Urinary bladder (tissue), 4 donors: ENCODE measurements around the gene PDK1. TPM values are rescaled to one million over a fixed set of nuclear protein-coding genes. Genes with fewer than 3 reads are reported as not detected.
A peak's percentile ranks its signal among the peaks of the same experiment; 100 is the strongest.
"Not testable (repeated sequence)": the region's sequence is repeated elsewhere in the genome, so short reads cannot be mapped to it uniquely, and the experiment has no call there.

Source experiments
- DNase-seq: peaks from one replicate; pipeline ENCODE4 v3.0.0-alpha.2; 2015; ENCODE audit errors: extremely low spot score
- H3K27ac ChIP-seq: one replicate; pipeline ENCODE4 v1.5.1; 2013; ENCODE audit warnings: low read depth, mild to moderate bottlenecking, moderate library complexity
- H3K36me3 ChIP-seq: one replicate; pipeline ENCODE4 v1.6.1; 2013; ENCODE audit warnings: mild to moderate bottlenecking, moderate library complexity; ENCODE audit not compliant: insufficient read depth
- H3K4me1 ChIP-seq: one replicate; pipeline ENCODE4 v1.6.1; 2013; ENCODE audit warnings: mild to moderate bottlenecking, moderate library complexity; ENCODE audit not compliant: insufficient read depth
- H3K4me3 ChIP-seq: one replicate; pipeline ENCODE4 v1.5.1; 2013; ENCODE audit warnings: low read depth, low read length
- WGBS: extraction: QIAGEN DNeasy Blood & Tissue Kit; methylation state at CpG from one replicate; pipeline ENCODE4 v1.1.7; 2013; 5-methylcytosine and 5-hydroxymethylcytosine counted together
- polyA plus RNA-seq: library from polyadenylated mRNA; stranded (reverse); fragments of 200-250 nt; gene quantifications from one replicate; pipeline ENCODE4 v1.2.3, GENCODE V29; 2013
- total RNA-seq: library from RNA; depleted of rRNA; stranded (reverse); fragments of >200 nt; gene quantifications from one replicate; pipeline ENCODE4 v1.2.3, GENCODE V29; 2014
- donor health status: healthy with polysubstance abuse.
- donor health status: healthy.

PDK1 gene
- total and polyA plus RNA-seq, 2 donors = 4.4 to 17.7 TPM

DNA sequence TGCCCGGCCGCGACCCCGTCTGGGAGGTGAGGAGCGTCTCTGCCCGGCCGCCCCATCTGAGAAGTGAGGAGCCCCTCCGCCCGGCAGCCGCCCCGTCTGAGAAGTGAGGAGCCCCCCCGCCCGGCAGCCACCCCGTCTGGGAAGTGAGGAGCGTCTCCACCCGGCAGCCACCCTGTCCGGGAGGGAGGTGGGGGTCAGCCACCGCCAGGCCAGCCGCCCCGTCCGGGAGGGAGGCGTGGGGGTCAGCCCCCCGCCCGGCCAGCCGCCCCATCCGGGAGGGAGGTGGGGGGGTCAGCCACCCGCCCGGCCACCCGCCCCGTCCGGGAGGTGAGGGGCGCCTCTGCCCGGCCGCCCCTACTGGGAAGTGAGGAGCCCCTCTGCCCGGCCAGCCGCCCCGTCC, 18.0 kb upstream of the PDK1 start:
- H3K4me3 ChIP-seq, H3K27ac ChIP-seq, H3K4me1 ChIP-seq, H3K36me3 ChIP-seq, DNase-seq: not testable (repeated sequence)
- WGBS = 94% methylated on average over 33 of the region's 37 CpGs

DNA sequence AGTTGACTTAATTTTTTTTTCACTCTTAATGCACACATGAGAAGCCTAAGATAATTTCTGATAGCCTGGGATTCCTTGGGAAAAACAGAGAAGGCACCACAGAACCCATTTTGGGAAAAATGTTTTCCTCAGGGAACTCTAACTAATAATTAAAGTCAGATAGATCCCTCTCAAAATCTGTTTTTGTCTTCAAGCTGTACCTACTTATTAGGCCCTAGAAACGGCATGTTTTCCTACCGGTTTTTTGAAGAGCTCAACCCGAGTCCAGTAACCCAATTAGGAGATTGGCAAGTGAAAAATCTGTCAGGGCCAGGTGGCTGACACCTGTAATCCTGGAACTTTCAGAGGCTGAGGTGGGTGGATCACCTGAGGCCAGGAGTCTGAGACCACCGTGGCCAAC, 16.1 kb upstream of the PDK1 start:
- no peak for DNase-seq
- Histone ChIP-seq H3K27ac (no peak overlapping the region), H3K4me1 (no peaks in the 10 kb centered on the region), H3K36me3 (no peaks in the 10 kb centered on the region), H3K4me3 (no peak overlapping the region)
- WGBS = 93% methylated on average over 4 of the region's 4 CpGs

DNA sequence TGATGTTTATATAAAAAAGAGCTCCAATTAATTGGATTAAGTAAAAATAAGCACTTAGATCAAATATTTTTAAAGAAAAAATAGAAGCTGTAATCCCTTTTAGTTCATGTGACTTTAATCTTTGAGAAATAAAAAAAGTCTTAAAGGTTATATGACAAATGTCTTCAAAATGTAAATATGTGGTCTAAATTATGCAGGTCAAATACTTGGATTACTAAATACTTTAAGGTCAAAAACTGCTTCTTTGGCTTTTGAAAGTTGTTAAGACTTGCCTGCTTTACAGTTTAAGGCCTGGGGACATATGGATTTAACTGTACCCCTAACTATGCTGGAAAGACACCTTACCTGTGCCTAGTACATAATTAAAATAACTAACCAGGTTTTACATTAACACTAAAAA, 15.5 kb upstream of the PDK1 start:
- Histone ChIP-seq H3K36me3 (no peaks in the 10 kb centered on the region), H3K4me1 (no peaks in the 10 kb centered on the region)
- no peak for DNase-seq

DNA sequence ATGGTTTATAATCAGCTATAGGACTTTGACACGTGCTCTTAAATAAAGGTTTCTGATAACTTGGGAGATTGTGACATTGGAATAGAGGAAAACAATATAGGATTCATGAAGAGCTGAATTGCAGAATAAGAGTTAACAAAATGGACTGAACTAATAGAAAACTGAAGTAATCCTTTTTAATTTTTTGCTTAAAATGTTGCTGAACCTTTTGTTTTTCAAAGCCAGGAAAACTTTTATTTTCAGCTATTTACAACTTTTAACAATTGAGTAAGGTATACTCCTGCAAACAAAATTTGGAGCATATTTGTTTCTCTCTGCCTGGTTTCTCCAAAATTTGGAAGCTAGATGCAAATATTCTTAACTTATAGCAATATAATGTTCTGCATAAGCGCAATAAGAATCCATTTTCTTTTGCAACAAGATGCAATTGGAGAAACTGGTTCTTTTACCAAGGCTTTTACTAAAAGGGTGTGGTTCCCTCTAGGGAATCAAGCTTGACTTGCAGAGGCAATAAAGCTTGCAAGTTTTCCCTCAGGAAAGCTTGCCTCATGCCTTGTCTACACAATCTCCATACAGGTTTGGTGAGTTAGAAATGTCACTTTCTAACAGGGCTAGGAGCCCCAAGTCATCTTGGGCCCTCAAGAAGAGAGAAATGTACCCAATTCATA, 10.3 kb upstream of the PDK1 start:
- no peak for DNase-seq
- H3K36me3 ChIP-seq = no peaks in the 10 kb centered on the region
- WGBS = 90% methylated on average over 2 of the region's 2 CpGs
- no peak overlapping the region for H3K4me3 ChIP-seq
- H3K4me1 ChIP-seq = no peaks in the 10 kb centered on the region
- H3K27ac ChIP-seq = no peak overlapping the region

More for the DNA sequence above, 15.5 kb upstream of the PDK1 start:
- no peak overlapping the region for H3K27ac ChIP-seq
- no peak overlapping the region for H3K4me3 ChIP-seq

DNA sequence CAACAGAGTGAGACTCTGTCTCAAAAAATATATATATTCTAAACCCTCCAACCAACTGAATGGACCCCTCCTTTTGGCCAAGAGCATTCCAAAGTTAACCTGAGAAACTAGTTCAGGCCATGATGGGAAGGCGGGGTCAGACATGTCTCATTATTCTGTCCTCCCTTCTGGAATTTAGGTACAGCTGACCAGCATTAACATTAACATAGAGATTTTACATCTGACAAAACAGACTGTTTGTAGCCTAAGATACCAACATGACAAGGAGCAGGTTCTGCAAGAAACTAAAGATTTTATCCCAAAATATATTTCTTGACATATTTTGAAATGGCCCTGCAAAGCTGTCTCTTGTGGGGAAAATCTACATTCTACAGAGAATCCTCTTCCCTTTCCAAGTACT, 6.8 kb upstream of the PDK1 start:
- no peaks in the 10 kb centered on the region for H3K4me1 ChIP-seq
- no peak for DNase-seq
- no peaks in the 10 kb centered on the region for H3K36me3 ChIP-seq
- H3K27ac ChIP-seq = no peak overlapping the region
- no peak overlapping the region for H3K4me3 ChIP-seq
- 97% methylated on average over 1 of the region's 1 CpG for WGBS

DNA sequence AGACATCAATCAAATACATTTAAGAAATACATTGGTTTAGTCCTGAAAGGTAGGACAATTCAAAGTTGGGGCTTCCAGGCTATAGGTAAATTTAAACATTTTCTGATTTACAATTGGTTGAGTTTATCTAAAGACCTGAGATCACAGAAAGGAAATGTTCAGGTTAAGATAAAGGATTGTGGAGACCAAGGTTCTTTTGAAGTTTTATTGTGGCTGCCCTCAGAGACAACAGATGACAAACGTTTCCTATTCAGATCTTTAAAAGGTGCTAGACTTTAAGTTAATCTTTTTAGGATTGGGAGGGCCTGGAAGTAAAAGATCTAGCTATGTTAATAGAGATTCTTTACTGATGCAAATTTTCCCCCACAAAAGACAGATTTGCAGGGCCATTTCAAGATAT, 6.1 kb upstream of the PDK1 start:
- not testable (repeated sequence) for DNase-seq, H3K4me1 ChIP-seq, H3K4me3 ChIP-seq, H3K36me3 ChIP-seq, H3K27ac ChIP-seq
- WGBS = 55% methylated on average over 1 of the region's 1 CpG

DNA sequence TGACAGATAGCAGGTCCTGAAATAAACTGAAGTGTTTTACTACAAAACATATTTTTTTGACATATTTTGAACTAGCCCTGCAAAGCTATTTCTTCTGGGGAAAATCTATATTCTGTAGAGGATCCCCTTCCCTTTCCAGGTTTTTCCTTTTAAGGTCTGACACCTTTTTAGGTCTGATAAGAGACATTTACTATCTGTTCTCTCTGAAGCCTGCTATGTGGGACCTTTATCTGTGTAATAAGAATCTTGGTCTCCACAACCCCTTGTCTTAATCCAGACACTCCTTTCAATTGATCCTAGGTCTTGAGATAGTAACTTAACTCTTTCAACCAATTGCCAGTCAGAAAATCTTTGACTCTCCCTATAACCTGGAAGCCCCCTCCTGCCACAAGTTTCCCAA, 5.5 kb upstream of the PDK1 start:
- no peak overlapping the region for H3K27ac ChIP-seq
- H3K4me3 ChIP-seq = no peak overlapping the region
- no peaks in the 10 kb centered on the region for H3K4me1 ChIP-seq
- no peaks in the 10 kb centered on the region for H3K36me3 ChIP-seq
- no peak for DNase-seq

DNA sequence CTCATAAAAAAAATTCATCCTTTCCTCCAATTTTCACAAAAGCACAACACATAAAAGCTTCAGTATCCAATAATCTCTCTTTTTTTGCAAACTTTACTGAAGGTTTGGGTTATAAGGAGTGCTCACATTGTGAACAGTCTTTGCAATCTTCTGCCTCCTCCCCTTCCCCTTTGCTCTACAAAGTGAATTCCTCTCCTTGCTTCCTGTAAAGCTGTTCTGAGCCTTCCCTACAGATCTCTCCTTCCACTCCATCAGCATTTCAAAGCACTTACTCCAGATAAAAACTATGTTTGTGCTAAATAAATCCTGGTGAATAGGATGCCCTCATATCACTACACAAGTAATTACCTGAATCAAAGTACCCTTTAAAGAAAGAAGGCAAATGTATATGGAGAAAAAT, 4.6 kb upstream of the PDK1 start:
- DNase-seq = no peak
- Histone ChIP-seq H3K4me3 (no peak overlapping the region), H3K27ac (no peak overlapping the region), H3K36me3 (no peaks in the 10 kb centered on the region), H3K4me1 (no peaks in the 10 kb centered on the region)

DNA sequence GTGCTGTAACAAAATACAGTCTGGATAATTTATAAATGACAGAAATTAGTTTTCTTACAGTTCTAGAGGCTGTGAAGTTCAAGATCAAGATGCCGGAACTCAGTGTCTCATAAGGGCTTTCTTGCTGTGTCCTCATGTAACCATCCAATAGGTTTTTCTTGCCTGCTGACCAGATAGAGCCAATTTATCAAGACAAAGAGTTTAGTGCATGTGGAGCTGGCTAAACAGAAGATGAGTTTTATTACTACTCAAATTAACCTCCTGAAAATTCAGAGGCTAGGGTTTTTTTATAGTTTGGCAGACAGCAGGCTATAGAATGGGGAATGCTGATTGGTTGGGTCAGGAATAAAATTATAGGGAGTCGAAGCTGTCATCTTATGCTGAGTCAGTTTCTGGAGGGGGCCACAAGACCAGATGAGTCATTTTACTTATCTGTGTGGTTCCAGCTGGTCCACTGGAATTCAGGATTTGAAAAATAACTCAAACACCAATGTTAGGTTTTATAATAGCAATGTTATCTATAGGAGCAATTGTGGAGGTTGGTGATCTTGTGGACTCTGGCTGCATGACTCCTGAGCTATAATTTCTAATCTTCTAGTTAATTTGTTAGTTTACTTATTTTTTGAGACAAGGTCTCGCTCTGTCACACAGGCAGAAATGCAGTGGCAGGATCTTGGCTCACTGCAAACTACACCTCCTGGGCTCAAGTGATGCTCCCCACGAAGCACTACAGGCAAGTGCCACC, 3.2 kb upstream of the PDK1 start:
- WGBS = 85% methylated on average over 4 of the region's 4 CpGs
- DNase-seq = no peak
- no peaks in the 10 kb centered on the region for H3K4me1 ChIP-seq

DNA sequence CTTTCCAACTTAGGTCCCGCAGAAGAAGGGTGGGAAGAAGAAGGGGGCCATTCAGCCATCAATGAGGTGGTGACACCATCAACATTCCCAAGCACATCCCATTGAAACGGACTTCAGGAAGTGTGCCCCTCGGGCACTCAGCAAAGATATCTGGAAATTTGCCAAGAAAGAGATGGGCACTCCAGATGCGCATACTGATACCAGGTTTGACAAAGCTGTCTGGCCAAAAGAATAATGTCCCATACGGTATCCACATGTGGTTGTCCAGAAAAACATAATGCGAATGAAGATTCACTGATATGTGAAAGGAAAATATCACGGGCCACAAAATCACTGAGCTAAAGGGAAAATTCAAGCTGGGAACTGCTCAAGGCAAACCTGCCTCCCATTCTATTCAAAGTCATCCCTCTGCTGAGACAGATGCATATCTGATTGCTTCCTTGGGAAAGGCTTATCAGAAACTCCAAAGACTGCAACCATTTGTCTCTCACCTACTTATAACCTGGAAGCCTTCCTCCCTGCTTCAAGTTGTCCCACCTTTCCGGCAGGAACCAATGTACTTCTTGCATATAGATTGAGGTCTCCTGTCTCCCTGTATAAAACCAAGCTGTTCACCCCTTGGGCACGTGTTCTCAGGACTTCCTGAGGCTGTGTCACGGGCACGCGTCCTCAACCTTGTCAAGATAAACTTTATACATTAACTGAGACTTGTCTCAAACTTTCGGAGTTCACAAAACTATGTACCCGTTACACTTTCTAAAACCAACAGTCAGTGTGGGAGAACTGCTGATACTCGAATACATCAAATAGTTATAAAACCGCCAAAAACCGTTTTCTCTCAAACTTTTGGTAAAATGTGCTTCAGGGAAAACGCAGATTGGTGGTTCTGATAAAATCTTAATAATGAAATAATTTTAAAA, 1.3 kb upstream of the PDK1 start:
- Histone ChIP-seq H3K27ac (no peak overlapping the region), H3K4me3 (no peak overlapping the region), H3K4me1 (no peaks in the 10 kb centered on the region), H3K36me3 (no peaks in the 10 kb centered on the region)
- no peak for DNase-seq
- WGBS = 57% methylated on average over 18 of the region's 18 CpGs

More for the DNA sequence above, 3.2 kb upstream of the PDK1 start:
- Histone ChIP-seq H3K27ac (no peak overlapping the region), H3K36me3 (no peaks in the 10 kb centered on the region), H3K4me3 (no peak overlapping the region)

DNA sequence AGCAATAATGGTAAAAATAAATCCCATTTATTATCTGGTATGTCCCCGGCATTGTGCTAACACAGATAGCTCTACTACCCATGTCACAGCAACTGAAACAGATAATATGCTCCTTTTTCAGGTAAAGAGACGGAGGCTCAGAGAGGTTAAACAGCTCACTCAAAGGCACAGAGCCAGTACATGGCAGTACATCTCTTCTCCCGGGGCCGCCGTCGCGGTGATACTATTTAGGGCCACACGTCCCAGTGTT, 693 bp upstream of the PDK1 start:
- 10% methylated on average over 8 of the region's 8 CpGs for WGBS
- DNase-seq = no peak
- Histone ChIP-seq H3K27ac (peak overlapping the region; percentile 88), H3K4me1 (no peaks in the 10 kb centered on the region), H3K4me3 (peak overlapping the region; percentile 71), H3K36me3 (no peaks in the 10 kb centered on the region)

DNA sequence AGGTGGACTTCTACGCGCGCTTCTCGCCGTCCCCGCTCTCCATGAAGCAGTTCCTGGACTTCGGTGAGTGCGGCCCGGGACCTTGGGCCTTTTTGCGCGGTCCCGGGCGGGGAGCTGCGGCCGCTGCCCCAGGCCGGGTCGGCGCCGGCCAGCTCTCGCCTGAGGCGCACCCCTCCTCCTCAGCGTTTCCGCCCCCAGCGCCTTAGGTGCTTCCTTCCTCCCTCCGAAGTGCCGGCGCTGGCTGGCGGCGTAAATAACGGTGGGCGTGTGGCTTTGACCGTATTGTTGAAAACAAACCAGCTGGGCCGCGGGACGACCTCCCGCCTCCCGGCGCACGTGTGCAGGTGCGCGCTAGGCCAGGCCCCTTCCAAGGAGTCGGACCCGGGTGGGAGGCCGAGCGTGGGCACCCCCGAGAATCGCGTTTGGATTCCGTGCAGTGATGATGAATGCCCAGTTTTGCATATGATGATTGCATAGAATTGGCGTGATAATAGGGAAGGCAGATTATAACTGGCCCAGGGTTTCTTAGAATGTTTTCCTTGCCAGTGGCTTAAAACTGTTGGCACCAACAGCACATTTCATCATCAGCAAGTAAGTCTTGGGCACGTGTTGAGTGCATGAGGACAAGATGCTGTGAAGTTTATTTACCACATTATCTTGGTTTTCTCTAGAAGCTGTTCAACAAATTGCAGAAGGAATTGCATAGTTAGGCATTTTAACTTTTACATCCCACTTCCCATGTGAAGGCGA, 569 bp downstream of the PDK1 start:
- H3K4me1 ChIP-seq = no peaks in the 10 kb centered on the region
- no peaks in the 10 kb centered on the region for H3K36me3 ChIP-seq
- H3K27ac ChIP-seq = peak overlapping the region; percentile 83
- DNase-seq = no peak
- WGBS = 2% methylated on average over 52 of the region's 52 CpGs
- peak overlapping the region; percentile 71 for H3K4me3 ChIP-seq

DNA sequence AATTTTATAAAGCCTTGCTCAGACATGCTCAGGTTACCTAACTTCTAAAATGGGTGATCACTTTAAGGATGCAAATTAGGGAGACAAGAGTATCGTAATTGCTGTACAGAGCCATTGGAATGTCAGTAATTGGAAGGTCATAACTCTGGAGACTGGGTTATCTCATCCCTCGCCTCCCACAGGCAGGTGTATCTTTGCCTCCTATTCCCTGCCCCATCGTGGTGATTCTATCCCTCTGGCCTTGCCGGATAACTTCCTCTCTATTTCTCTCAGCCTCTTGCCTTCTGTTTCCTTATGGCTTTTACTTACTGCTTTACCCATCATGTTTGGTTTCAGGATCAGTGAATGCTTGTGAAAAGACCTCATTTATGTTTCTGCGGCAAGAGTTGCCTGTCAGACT, 2.5 kb downstream of the PDK1 start:
- 85% methylated on average over 5 of the region's 5 CpGs for WGBS
- Histone ChIP-seq H3K4me3 (no peak overlapping the region), H3K4me1 (no peaks in the 10 kb centered on the region), H3K36me3 (no peaks in the 10 kb centered on the region), H3K27ac (no peak overlapping the region)
- no peak for DNase-seq
